GM12891 (cell line): Measurements from ENCODE around the gene BCL7C.
"Not testable (repeated sequence)": the region's sequence is repeated elsewhere in the genome, so short reads cannot be mapped to it uniquely, and the experiment has no call there.

Experiments
- DNase-seq: peaks from one replicate; pipeline ENCODE4 v3.0.0; 2011; ENCODE audit warnings: low spot score; ENCODE audit not compliant: insufficient read length
- FAIRE-seq: peaks from 2 replicates; lab custom pipeline; 2011; peaks lifted over from hg19 to GRCh38; lab: Jason Lieb, UNC
- PAX5 ChIP-seq: IDR thresholded peaks from 2 replicates; pipeline ENCODE4 v1.6.1; 2011; ENCODE audit warnings: low read length, moderate library complexity, mild to moderate bottlenecking; ENCODE audit not compliant: insufficient read depth, severe bottlenecking
- POLR2A ChIP-seq: IDR thresholded peaks from 2 replicates; pipeline ENCODE4 v1.6.1; 2011; ENCODE audit warnings: low read depth, low read length, control low read depth
- POLR2AphosphoS5 ChIP-seq: IDR thresholded peaks from 2 replicates; pipeline ENCODE4 v1.6.1; 2011; ENCODE audit warnings: low read depth, low read length, control low read depth
- POU2F2 ChIP-seq: IDR thresholded peaks from 2 replicates; pipeline ENCODE4 v1.6.1; 2011; ENCODE audit warnings: low read depth, mild to moderate bottlenecking, control low read depth, low read length, moderate library complexity
- SPI1 ChIP-seq: IDR thresholded peaks from 2 replicates; pipeline ENCODE4 v1.6.1; 2011; ENCODE audit warnings: low read depth, low read length, control low read depth
- TAF1 ChIP-seq: IDR thresholded peaks from 2 replicates; pipeline ENCODE4 v1.6.1; 2011; ENCODE audit warnings: low read depth, low read length, control low read depth

BCL7C gene

DNA sequence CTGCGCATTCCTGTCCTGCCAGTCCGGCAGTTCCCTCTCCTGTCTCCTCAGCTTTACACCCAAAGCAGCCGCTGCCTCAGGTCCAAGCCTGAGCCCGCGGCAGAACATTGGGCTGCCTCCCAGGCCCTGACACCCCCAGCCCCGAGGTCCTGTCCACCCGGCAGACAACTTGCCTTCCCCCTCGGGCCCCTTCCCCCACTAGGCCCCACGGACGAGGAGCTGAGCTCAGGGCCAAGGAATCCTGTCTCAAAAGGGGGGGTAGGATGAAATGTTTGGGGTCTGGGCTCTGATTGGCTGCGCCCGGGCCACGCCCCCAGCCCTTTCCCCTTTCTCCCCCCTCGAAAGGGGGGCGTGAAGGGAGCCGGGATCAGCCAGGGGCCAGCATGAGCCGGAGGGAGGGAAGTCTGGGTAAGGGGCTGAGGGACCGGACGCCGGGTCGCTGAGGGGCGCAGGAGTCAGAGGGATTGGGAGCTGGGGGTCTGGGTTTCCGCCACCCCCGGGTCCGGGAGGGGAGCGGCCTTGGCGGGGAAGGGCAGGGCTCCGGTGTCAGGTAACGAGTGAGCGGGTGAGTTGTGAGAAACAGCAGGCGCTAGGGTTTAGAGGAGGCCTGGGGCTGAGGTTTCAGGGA is 2.5 kb upstream of the BCL7C start, which contains the start of gene CTF1:
Gene CTF1 (plus strand): TSS at position 354 of the 628 bp plus-strand sequence. CDS start 30 bp downstream, at position 384.
- no peak for DNase-seq
- no peak for FAIRE-seq
- TF ChIP-seq TAF1 = no peak
- no peak for TF ChIP-seq PAX5
- TF ChIP-seq POLR2AphosphoS5 = no peak

DNA sequence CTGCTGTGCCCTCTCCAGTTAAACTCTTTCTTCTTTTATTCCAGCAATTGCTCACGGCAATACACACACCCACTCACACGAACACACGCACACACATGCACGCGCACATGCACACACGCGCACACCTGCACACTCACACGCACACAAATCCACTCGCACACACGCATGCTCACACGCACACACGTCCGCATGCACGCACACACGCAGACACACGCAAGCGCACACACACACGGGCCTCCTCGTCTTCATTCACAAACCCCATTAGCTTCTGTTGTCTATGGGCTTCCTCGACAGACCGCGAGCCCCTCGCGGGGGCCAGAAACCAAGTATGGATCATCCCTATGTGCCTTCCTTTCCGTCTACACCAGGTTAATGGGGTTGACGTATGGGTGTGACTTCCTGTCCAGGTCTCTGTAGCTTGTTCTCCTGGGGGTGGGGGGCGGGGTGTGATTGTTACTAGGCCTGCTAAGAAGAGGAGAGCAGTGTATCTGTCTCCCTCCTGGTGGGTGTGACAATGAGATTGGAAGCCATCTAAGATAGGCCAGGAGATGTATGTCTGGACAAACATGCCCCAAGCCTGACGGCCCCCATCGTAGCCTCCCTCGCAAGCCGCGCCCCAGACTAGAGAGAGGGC is 1.9 kb upstream of the BCL7C start:
- DNase-seq (no peak), FAIRE-seq (peak; percentile 58)
- TF ChIP-seq POLR2A (no peak), POLR2AphosphoS5 (no peak), POU2F2 (no peak), TAF1 (no peak), SPI1 (no peak), PAX5 (no peak)

DNA sequence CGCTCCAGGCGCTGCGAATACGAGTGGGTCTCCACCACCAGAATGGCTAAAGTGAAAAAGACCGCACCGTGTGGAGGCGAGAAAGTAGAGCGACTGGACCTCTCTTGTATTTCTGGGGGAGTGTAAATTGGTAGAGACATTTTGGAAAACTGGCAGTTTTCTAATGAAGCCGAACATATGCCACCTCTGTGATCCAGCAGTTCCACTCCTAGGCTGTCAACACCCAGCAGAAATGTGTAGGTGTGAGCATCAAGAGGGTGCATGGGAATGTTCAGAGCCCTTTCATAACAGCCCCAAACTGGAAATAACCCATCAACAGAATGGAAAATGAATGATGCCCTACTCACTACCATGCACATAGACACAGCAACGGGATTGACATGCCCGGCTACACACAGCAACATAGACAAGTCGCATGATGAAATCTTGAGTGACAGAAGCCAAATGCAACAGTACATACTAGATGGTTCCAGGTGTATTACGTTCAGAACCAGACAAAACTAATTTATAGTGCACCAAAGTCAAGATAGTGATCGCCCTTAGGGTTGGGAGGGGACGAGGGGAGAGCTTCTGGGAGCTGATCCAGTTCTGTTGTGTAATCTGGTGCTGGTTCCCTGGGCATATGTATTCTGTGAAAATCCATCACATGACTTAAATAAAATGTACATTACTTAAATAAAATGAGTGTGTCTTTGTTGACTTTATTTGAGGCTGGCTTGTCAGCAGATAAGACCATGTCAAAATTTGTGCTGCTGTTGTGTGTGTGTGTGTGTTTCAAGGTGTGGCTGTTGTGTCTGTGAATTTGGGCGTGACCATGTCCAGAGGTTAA is 877 bp upstream of the BCL7C start:
- FAIRE-seq = peak; percentile 5
- no peak for TF ChIP-seq POLR2A
- no peak for DNase-seq

DNA sequence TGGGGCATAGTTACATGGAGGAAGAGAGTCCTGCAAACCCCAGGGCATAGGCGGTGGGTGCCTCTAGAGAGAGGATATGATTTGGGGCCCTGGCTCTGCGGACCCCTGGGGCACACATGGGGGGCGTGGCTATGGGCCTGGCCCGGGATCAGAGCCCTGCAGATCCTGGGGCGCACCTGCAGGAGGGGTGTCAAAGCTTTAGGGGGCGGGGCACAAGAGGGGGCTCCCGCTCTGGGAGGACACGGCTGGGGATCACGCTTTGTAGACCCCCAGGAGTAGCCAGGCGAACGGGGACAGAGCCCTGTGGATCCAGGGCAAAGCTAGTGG is 497 bp downstream of the BCL7C start:
- DNase-seq = no peak
- FAIRE-seq = no peak
- TF ChIP-seq PAX5 (no peak), TAF1 (no peak), POU2F2 (no peak), POLR2A (no peak), SPI1 (no peak), POLR2AphosphoS5 (no peak)

DNA sequence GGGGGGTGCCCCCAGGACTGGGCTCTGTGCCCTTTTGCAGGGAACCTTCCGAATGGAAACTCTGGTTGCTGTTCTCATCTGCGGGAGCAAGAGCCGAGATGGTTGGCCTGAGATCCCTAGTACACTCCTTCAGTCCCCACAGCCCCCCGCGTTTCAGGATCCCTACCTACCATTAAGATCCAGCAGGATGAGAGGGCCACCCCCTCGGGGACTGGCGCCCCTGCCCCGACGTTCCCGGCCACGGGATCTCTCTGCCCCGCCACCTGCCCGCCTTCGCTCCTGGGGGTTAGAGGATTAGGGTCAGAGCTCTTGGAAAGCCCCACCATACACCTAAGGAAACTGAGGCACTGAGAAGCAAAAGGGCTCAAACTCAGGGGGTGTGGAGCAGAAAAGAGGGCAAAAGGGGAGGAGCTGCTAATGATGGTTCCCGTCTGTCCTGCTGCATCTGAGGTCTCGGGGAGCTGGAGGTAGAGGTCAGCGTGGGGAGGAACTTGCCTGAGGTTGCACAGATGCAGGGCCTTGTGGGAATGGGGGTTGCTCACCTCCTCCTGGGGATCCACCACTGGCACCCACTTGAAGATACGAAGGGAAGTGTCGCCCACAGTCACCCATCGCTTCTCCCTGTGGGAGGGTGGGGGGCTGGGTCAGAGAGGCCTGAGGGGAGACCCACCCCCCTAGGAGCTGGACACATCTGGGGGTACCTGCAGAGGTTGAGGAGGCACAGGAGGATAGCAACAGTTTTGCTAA is 1.0 kb downstream of the BCL7C start:
- DNase-seq = no peak
- peak; percentile 60 for FAIRE-seq
- TF ChIP-seq POLR2AphosphoS5 (no peak), POLR2A (no peak), POU2F2 (no peak), TAF1 (no peak), PAX5 (no peak), SPI1 (no peak)

DNA sequence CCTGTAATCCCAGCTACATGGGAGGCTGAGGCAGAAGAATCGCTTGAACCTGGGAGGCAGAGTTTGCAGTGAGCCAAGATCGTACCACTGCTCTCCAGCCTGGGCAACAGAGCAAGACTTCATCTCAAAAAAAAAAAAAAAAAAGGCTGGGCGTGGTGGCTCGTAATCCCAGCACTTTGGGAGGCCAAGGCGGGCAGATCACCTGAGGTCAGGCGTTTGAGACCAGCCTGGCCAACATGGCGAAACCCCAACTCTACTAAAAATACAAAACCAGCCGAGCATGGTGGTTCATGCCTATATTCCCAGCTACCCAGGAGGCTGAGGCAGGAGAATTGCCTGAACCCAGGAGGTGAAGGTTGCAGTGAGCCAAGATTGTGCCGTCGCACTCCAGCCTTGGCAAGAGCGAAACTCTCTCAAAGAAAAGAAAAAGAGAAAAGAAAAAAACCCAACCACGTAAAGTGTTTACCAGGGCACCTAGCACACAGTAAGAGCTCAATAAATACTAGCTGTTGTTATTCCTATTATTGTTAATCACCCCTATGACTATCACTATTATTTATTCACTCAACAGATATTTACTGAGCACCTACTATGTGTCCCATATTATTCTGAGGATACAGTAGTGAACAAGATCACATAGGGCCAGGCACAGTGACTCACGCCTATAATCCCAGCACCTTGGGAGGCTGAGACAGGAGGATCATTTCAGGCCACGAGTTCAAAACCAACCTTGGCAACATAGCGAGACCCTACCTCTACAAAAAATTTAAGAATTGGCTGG is 2.6 kb downstream of the BCL7C start:
- not testable (repeated sequence) for DNase-seq, FAIRE-seq

DNA sequence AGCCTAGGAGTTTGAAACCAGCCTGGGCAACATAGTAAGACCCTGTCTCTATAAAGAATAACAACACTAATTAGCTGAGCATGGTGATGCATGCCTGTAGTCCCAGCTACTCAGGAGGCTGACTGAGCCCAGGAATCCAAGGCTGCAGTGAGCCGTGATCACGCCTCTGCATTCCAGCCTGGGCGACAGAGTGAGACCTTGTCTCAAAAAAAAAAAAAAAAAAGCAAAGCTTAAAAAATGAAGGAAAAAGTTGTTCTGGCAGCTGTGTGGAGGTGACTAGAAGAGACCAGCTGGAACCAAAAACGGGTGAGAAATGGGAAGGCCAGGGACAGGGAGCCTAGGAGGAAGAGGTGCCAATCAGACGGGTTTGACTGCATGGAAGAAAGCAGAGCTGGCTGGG is 4.2 kb downstream of the BCL7C start:
- FAIRE-seq = no peak
- no peak for DNase-seq
- no peak for TF ChIP-seq POLR2A
- no peak for TF ChIP-seq TAF1
- no peak for TF ChIP-seq PAX5
- TF ChIP-seq POLR2AphosphoS5 = no peak
- no peak for TF ChIP-seq SPI1
- TF ChIP-seq POU2F2 = no peak

DNA sequence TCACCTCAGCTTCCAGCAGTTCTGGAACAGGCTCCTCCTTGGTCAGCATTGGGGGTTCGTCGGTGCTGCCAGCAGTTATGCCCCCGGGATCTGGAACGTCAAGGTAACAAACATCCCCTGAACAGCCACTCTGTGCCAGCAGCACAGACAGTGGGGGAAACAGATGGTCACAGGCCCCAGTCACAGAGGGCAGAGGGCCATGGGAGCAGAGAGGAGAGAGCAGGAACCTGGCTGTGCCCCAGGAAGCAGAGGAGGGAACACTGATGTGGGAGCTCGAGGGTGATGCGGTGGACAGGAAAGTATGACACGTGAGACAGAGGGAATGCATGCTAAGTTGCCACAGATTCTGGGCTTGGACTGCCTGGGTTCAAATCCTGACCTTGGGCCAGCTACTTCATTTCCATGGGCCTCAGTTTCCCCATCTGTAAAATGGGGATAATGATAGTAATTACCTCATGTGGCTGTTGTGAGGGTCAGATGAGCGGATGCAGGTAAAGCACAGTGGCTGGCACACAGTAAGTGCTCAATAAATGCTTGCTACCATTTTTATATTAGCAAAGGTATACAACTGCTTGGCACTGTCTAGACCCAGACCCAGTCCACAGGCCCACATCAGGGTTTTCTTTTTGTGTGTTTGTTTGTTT is 4.9 kb downstream of the BCL7C start:
- no peak for FAIRE-seq
- DNase-seq = no peak
- TF ChIP-seq POLR2AphosphoS5 (no peak), POLR2A (no peak), SPI1 (no peak), TAF1 (no peak), POU2F2 (no peak), PAX5 (no peak)

DNA sequence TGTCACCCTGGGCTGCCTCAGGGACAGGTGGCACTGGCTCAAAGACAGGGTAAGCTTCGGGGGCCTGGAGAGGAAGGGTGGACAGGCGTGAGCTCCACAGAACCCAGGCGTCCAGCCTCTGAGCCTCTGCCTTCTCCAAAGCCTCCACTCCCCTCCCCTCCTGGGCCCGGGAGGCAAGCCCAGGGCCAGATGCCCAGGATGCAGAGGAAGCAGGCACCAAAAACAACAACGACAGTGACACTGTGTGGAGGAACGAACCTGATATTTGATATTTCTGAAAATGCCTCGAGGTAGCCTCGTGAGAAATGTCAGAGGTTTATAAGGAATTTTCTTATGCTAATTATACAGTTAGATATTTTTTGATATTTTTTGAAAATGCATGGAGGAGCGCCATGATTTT is 6.0 kb downstream of the BCL7C start:
- TF ChIP-seq PAX5 = no peak
- TF ChIP-seq TAF1 = no peak
- no peak for TF ChIP-seq POLR2A
- TF ChIP-seq POLR2AphosphoS5 = no peak
- TF ChIP-seq SPI1 = no peak
- no peak for TF ChIP-seq POU2F2
- no peak for DNase-seq
- no peak for FAIRE-seq

DNA sequence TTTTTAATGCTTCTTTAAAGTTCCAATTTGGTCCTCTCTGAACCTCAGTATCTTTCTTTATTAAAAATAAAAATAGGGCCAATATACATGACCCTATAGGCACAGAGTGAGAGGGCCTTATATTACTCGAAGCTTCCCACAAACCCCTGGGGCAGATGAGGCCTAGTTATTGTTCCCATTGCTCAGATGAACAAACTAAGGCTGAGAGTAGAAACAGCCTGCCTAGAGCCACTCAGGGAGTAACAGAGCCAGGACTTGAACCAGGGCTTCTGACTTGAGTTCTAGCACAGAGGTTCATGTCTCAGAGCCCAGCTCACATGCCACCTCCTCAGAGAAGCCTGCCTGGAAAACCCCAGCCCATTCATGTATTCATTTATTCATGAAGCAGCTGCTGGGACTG is 7.7 kb downstream of the BCL7C start:
- FAIRE-seq = no peak
- no peak for DNase-seq
- no peak for TF ChIP-seq POLR2A
- peak; percentile 48; the same call in 1 of the 2 replicates for TF ChIP-seq POU2F2
- TF ChIP-seq PAX5 = no peak
- no peak for TF ChIP-seq POLR2AphosphoS5
- no peak for TF ChIP-seq TAF1
- TF ChIP-seq SPI1 = no peak
